H1 (cell line): ENCODE results near the gene MSANTD2. TPM values are rescaled to one million over a fixed set of nuclear protein-coding genes. Genes with fewer than 3 reads are reported as not detected.
A peak's percentile ranks its signal among the peaks of the same experiment; 100 is the strongest.

Source experiments
- ASH2L ChIP-seq: fragments of 200-600, 300-600 bp; sonication (generic); IDR thresholded peaks from one replicate; pipeline ENCODE4 v1.7.1; 2017; ENCODE audit warnings: low read length
- BRCA1 ChIP-seq: IDR thresholded peaks from 2 replicates; pipeline ENCODE4 v1.6.1; 2012; ENCODE audit warnings: low read depth, low read length, improper control_type of control experiment
- CHD7 ChIP-seq: fragments of 300-600 bp; sonication (generic); IDR thresholded peaks from 2 replicates; pipeline ENCODE4 v1.7.1; 2012; ENCODE audit warnings: low read length, moderate library complexity, mild to moderate bottlenecking, inconsistent platforms; ENCODE audit not compliant: insufficient replicate concordance
- CREB1 ChIP-seq: IDR thresholded peaks from 2 replicates; pipeline ENCODE4 v1.6.1; 2012; ENCODE audit warnings: inconsistent platforms
- GTF2F1 ChIP-seq: IDR thresholded peaks from 2 replicates; pipeline ENCODE4 v1.6.1; 2012; ENCODE audit warnings: low read depth, low read length, improper control_type of control experiment, borderline replicate concordance
- JUN ChIP-seq: IDR thresholded peaks from 2 replicates; pipeline ENCODE4 v1.6.1; 2011; ENCODE audit warnings: low read depth, mild to moderate bottlenecking, improper control_type of control experiment, low read length
- POLR2A ChIP-seq, 2 experiments: IDR thresholded peaks; 1 replicate in 1 of 2; 2 replicates in 1 of 2; pipeline ENCODE4 v1.6.1; 2011; ENCODE audit warnings: low read depth in 2 of 2, low read length in 2 of 2, mild to moderate bottlenecking in 2 of 2; ENCODE audit errors: control extremely low read depth in 1 of 2
- SIN3A ChIP-seq, 2 experiments: IDR thresholded peaks in 1 of 2; conservative IDR thresholded peaks in 1 of 2; 2 replicates each; pipeline ENCODE4 v1.6.1; 2011 to 2012; ENCODE audit warnings: low read length in 2 of 2, improper control_type of control experiment in 1 of 2, low read depth in 1 of 2, mild to moderate bottlenecking in 1 of 2
- SRF ChIP-seq: IDR thresholded peaks from 2 replicates; pipeline ENCODE4 v1.6.1; 2011; ENCODE audit warnings: mild to moderate bottlenecking, low read depth, low read length, moderate library complexity
- TAF7 ChIP-seq: optimal IDR thresholded peaks from 2 replicates; pipeline ENCODE3; 2011; ENCODE audit warnings: low read depth, mild to moderate bottlenecking, inconsistent platforms, low read length, moderate library complexity, borderline replicate concordance
- TCF12 ChIP-seq: IDR thresholded peaks from 2 replicates; pipeline ENCODE4 v1.6.1; 2011; ENCODE audit warnings: low read depth, mild to moderate bottlenecking, low read length
- polyA plus RNA-seq, 7 experiments: library from polyadenylated mRNA; depleted of rRNA in 3 of 7; stranded (reverse) in 5 of 7; unstranded in 2 of 7; fragments of >200 nt in 5 of 7; fragments of 200-250 nt in 2 of 7; gene quantifications; 1 replicate in 5 of 7; 2 replicates in 1 of 7; 4 replicates in 1 of 7; pipeline versions ENCODE4 v1.2.1 to v1.2.3, GENCODE V29; 2011 to 2013; ENCODE audit warnings: missing spikeins in 2 of 7, mixed read lengths in 2 of 7
- total RNA-seq: library from RNA; stranded (reverse); fragmentation: NEBNext Ultra II Directional; extraction: Animal tissue kit (Norgen Biotek cat#: 25700); gene quantifications from 2 replicates; pipeline ENCODE4 v1.2.1, GENCODE V29; 2021

Gene MSANTD2
- total and polyA plus RNA-seq, 2 of the 8 experiments (the other 6 are each of a cell fraction or from before 2014, with no cell fraction given), result 8.2 to 15.9 TPM

- TF ChIP-seq CHD7 (no peak), JUN (0 out of 2 replicates have a peak, but pooled peaks have one; percentile 9), ASH2L (peak; percentile 92), GTF2F1 (peak; percentile 50; the same call in 1 of the 2 replicates), TAF7 (no peak), POLR2A (IDR thresholded peaks at IDR 0.05; ENCODE audit: control extremely low read depth in 1 of 2, low read depth in 2 of 2, low read length in 2 of 2) (no peak), CREB1 (peak; percentile 72; the same call in 1 of the 2 replicates), SRF (no peak), TCF12 (0 out of 2 replicates have a peak, but pooled peaks have one; percentile 8), BRCA1 (no peak), SIN3A (conservative IDR thresholded peaks at IDR 0.05 in 1 of 2, IDR thresholded peaks at IDR 0.05 in 1 of 2; ENCODE audit: low read depth in 1 of 2, low read length in 2 of 2) (peak in 1 of 2 experiments; percentile 59; a peak in 2 of 4 replicates)
Observed at GRCh38 chr11:124746621-124747243, 53.5 kb downstream of the MSANTD2 start (continued).
